Thyroid gland (tissue), 4 donors: ENCODE measurements around the gene MPP2. TPM values are rescaled to one million over a fixed set of nuclear protein-coding genes. Genes with fewer than 3 reads are reported as not detected.

ENCODE experiments used
- DNase-seq, 2 donors: peaks; one replicate each; pipeline ENCODE4 v3.0.0-alpha.2; 2019
- H3K27ac ChIP-seq, 3 donors: fragments of 200-600 bp; sonication (generic); 1 replicate in 2 of 3; 2 replicates in 1 of 3; pipeline ENCODE4 v1.5.1; 2016 to 2019; ENCODE audit warnings: mild to moderate bottlenecking in 1 of 3, moderate library complexity in 1 of 3
- H3K27me3 ChIP-seq: fragments of 200-600 bp; sonication (generic); one replicate; pipeline ENCODE4 v1.5.1; 2019
- H3K36me3 ChIP-seq, 2 donors: fragments of 200-600 bp; sonication (generic); one replicate each; pipeline ENCODE4 v1.5.1; 2016 to 2019
- H3K4me1 ChIP-seq, 2 donors: fragments of 200-600 bp; sonication (generic); one replicate each; pipeline ENCODE4 v1.5.1; 2017 to 2019
- H3K4me3 ChIP-seq, 3 donors: fragments of 200-600 bp; sonication (generic); replicated peaks in 1 of 3; 1 replicate in 2 of 3; 2 replicates in 1 of 3; pipeline ENCODE4 v1.5.1; 2016; ENCODE audit warnings: mild to moderate bottlenecking in 1 of 3
- H3K9me3 ChIP-seq: fragments of 200-600 bp; sonication (generic); one replicate; pipeline ENCODE4 v1.5.1; 2017
- POLR2A ChIP-seq, 2 donors: fragments of 450-650 bp; IDR thresholded peaks; one replicate each; pipeline ENCODE4 v1.6.1; 2017; ENCODE audit warnings: antibody characterized with exemption in 2 of 2, mild to moderate bottlenecking in 2 of 2, moderate library complexity in 1 of 2
- WGBS, 2 donors: methylation state at CpG; one replicate each; pipeline ENCODE4 v1.1.5; 2017; 5-methylcytosine and 5-hydroxymethylcytosine counted together
- intact Hi-C: fragments of 100-400 bp; cut with DNase I; formaldehyde crosslinking; loops from one replicate; pipeline ENCODE4 v1.15.1; 2023
- total RNA-seq, 4 donors: library from RNA; depleted of rRNA; stranded (reverse); fragments of >200 nt; gene quantifications; one replicate each; pipeline ENCODE4 v1.2.3, GENCODE V29; 2016
- TF ChIP-seq, protein P1 (sequence below), 6 experiments: fragments of 200-600 bp in 3 of 6; fragments of 450-650 bp in 3 of 6; sonication (generic) in 3 of 6; IDR thresholded peaks; one replicate each; pipeline ENCODE4 v1.5.1; 2016 to 2019; ENCODE audit warnings: antibody characterized with exemption in 6 of 6, mild to moderate bottlenecking in 2 of 6, inconsistent platforms in 1 of 6, moderate library complexity in 1 of 6

MPP2 gene
- total RNA-seq, 4 donors from 2014 or later = 6.5 to 30.8 (median 9.0) TPM

DNA sequence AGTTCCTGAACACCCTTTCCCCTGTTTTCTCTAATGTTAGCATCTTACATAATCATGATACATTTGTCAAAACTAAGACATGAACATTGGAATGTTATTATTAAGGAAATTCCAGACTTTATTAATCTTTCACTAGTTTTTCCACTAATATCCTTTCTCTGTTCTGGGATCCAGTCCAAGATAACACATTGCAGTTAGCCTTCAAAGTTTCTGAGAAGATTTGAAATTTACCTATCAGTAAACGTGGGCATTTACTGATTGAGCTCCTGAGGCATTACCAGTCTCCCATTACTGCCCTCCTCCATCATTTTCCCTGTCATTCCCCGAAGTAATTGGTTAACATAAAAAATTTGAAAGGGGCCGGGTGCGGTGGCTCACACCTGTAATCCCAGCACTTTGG, 66.1 kb downstream of the MPP2 start:
- no peaks in the 10 kb centered on the region for H3K36me3 ChIP-seq
- H3K27ac ChIP-seq = no peak overlapping the region
- intact Hi-C loops = no loop called here
- TF ChIP-seq, protein P1, sequence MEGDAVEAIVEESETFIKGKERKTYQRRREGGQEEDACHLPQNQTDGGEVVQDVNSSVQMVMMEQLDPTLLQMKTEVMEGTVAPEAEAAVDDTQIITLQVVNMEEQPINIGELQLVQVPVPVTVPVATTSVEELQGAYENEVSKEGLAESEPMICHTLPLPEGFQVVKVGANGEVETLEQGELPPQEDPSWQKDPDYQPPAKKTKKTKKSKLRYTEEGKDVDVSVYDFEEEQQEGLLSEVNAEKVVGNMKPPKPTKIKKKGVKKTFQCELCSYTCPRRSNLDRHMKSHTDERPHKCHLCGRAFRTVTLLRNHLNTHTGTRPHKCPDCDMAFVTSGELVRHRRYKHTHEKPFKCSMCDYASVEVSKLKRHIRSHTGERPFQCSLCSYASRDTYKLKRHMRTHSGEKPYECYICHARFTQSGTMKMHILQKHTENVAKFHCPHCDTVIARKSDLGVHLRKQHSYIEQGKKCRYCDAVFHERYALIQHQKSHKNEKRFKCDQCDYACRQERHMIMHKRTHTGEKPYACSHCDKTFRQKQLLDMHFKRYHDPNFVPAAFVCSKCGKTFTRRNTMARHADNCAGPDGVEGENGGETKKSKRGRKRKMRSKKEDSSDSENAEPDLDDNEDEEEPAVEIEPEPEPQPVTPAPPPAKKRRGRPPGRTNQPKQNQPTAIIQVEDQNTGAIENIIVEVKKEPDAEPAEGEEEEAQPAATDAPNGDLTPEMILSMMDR (IDR thresholded peaks at IDR 0.05) = no peak
- no peak for TF ChIP-seq POLR2A (IDR thresholded peaks at IDR 0.05)
- no peak overlapping the region for H3K4me3 ChIP-seq
- DNase-seq = no peak
- peaks cover 9 to 10% of the 10 kb centered on the region in 2 donors for H3K4me1 ChIP-seq
- no peaks in the 10 kb centered on the region for H3K27me3 ChIP-seq
- WGBS, 2 donors = 73 to 81% methylated on average over 4 of the region's 4 CpGs
- no peaks in the 10 kb centered on the region for H3K9me3 ChIP-seq

DNA sequence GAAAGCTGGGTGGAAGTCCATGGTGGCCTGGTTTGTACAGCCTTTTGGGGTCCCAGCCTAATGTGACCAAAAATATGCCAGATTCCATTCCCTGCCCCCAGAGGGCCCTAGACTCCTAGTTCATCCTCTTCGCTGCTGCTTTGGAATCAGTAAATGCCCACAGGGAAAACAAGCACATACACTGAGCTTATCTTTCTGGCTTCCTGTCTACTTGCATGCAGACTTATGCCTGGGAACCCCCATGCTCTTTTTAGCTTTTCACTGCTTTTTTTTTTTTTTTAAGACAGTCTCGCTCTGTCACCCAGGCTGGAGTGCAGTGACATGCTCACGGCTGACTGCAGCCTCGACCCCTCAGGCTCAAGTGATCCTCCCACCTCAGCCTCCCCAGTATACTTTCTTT, 66.5 kb downstream of the MPP2 start:
- Histone ChIP-seq H3K4me1 (peaks cover 9 to 10% of the 10 kb centered on the region in 2 donors), H3K9me3 (no peaks in the 10 kb centered on the region), H3K27me3 (no peaks in the 10 kb centered on the region), H3K27ac (no peak overlapping the region), H3K4me3 (no peak overlapping the region), H3K36me3 (no peaks in the 10 kb centered on the region)
- intact Hi-C loops = no loop called here
- 74 to 81% methylated on average over 4 of the region's 4 CpGs for WGBS, 2 donors
- TF ChIP-seq, protein P1 (IDR thresholded peaks at IDR 0.05) = peak in 1 of 6 experiments; percentile 4
- TF ChIP-seq POLR2A (IDR thresholded peaks at IDR 0.05) = no peak
- DNase-seq = no peak

GRCh38 chr17:43839670-43840108, 67.6 kb downstream of the MPP2 start:
- WGBS, 2 donors = 23 to 25% methylated on average over 7 of the region's 7 CpGs
- Histone ChIP-seq H3K9me3 (no peaks in the 10 kb centered on the region), H3K36me3 (no peaks in the 10 kb centered on the region), H3K4me3 (no peak overlapping the region), H3K27ac (peak overlapping the region in 2 of 3 donors; percentile 42 to 53), H3K27me3 (no peaks in the 10 kb centered on the region), H3K4me1 (peaks cover 9 to 10% of the 10 kb centered on the region in 2 donors)
- peak; percentile 69 to 78 for DNase-seq
- TF ChIP-seq, protein P1 (IDR thresholded peaks at IDR 0.05) = no peak
- no peak for TF ChIP-seq POLR2A (IDR thresholded peaks at IDR 0.05)
- intact Hi-C loops = no loop called here

DNA sequence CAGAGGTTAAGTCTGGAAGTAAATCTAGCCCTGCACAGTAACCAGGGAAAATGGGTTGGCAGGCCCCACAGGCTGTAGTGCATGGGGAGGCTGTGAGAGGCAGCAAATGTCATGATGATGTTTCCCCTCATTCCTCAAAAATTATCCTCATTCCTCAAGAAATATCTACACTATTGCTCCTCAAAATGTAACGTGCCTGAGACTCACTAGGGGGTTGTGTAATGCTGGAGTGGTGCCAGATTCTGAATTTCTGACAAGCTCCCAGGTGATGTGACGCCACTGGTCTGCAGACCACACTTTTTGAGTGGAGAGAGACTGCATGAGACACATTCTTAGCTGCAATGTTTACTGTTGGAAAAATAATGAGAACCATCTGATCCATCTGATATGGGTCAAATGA, 73.2 kb downstream of the MPP2 start:
- H3K9me3 ChIP-seq = no peaks in the 10 kb centered on the region
- peak; percentile 26 for DNase-seq
- H3K36me3 ChIP-seq = no peaks in the 10 kb centered on the region
- peaks cover 17 to 27% of the 10 kb centered on the region in 2 donors for H3K4me1 ChIP-seq
- intact Hi-C loops = loop anchor here (5.0 kb wide), 1 partner anchor 52 kb away; the partner anchor contains the start of gene CFAP97D1
- WGBS, 2 donors = 42 to 54% methylated on average over 2 of the region's 2 CpGs
- H3K27me3 ChIP-seq = no peaks in the 10 kb centered on the region
- H3K4me3 ChIP-seq = no peak overlapping the region
- TF ChIP-seq POLR2A (IDR thresholded peaks at IDR 0.05) = no peak
- TF ChIP-seq, protein P1 (IDR thresholded peaks at IDR 0.05) = no peak
- H3K27ac ChIP-seq = no peak overlapping the region

DNA sequence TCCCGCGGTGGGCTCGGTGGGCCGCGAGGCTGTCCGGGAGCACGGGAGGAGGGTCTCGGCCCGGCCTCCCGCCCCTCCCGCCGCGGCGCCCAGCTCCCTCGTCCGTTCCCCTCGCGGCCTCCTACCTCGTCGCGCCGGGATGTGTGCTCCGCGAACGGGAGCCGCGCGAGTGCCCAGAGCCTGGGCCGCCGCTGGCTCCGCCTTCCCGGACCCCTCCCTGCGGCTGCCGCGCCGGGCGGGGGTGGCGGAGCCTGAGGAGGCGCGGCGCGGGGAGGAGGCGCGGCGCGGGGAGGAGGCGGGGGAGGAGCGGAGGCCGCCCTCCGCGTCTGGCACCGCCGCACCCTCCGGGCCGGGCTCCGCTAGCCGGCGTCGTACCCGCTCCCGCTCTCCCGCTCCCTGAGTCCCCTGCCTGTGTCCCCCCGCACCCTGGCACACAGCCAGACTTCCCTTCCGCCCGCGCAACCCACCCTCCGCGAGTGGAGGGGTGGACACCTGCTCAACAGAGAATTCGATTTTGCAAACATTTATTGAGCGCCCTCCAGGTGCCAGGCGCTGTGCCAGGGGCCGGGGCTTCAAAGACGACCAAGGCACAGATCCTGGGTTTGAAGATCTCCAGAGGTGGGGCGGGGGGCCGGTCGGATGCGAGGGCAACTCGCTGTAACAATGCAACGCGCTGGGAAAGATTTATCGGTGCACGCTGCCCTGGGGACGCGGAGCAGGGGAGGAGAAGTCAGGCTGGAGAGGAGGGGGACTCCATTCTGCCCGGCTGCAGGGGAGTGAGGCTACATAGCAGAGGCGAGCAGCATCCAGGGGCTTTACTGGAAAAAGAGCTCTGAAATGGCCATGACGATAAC, 74.1 kb downstream of the MPP2 start, which contains the start of gene MPP3:
Gene MPP3, minus strand, starts transcription at position 171 of the 854 bp plus-strand sequence. CDS start 1,240 bp downstream, outside the sequence.
- peak; percentile 73 for DNase-seq
- no peaks in the 10 kb centered on the region for H3K27me3 ChIP-seq
- H3K27ac ChIP-seq = peak within 1 kb of the TSS in 1 of 3 donors; percentile 59
- H3K36me3 ChIP-seq = no peaks in the 10 kb centered on the region
- H3K4me1 ChIP-seq = peaks cover 17 to 27% of the 10 kb centered on the region in 2 donors
- no peaks in the 10 kb centered on the region for H3K9me3 ChIP-seq
- peak within 1 kb of the TSS; percentile 15 to 85 (median 75) for H3K4me3 ChIP-seq
- 4 to 7% methylated on average over 17 to 25 of the region's 87 CpGs for WGBS, 2 donors
- intact Hi-C loops = loop anchor here (5.0 kb wide), 1 partner anchor 51 kb away; the partner anchor contains the start of gene CFAP97D1
- TF ChIP-seq, protein P1 (IDR thresholded peaks at IDR 0.05) = no peak
- TF ChIP-seq POLR2A (IDR thresholded peaks at IDR 0.05) = peak in 1 of 2 donors; percentile 65
